Stimulated activated naive CD4-positive, alpha-beta T cell treated with Interleukin-2 at 50 U/mL for 16 hours (primary cell): ENCODE measurements around the gene DCAF5.

ENCODE experiments used
- DNase-seq: peaks from one replicate; lab custom pipeline; 2025; lab: John Stamatoyannopoulos, UW

DCAF5 gene

GRCh38 chr14:69139743-69140142 is 13.2 kb downstream of the DCAF5 start:
- no peak for DNase-seq

DNA sequence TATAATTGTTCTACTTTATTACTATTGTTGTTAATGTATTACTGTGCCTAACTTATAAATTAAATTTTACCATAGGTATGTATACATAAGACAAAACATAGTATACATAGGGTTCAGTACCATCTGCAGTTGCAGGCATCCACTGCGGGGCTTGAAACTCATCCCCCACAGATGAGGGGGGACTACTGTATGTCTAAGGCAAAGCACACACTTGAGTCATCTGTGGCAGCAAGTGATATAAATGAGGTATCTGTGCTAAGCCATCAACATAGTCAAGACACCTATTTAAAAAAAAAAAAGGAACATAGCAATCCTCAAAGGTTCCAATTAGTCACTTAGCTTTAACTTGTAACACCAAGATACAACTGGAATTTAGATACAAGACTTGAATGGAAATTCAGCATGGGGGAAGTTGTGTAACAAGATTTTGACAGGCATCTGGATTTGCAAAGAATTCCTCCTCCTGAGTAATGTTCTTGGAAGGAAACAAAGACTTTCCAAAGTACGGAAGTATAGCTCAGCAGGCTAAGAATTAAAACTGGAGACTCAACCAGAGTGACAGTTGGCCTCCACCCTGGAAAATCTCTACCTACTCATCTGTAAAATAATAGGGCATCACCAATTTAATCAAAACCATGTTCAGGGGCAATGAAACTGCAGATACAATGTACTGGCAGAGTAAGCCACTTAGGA is 14.9 kb downstream of the DCAF5 start:
- no peak for DNase-seq

GRCh38 chr14:69137416-69137815 is 15.5 kb downstream of the DCAF5 start:
- no peak for DNase-seq

DNA sequence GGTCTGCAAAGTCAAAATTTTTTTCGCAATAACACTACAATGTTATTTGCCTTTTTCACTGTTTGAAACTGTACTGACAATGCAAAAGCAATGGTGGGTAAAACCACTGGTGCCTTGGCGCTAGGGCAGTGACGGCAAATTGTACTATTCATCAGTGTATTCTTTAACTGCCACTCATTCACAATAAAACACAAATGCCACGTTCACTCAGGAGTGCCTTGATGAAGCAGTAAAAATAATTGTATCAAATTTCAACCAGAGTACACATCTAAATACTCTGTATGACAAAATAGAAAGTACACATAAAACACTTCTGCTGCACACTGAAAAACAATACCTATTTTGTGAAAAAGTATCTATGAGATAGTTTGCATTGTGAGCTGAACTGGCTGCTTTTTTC is 17.8 kb downstream of the DCAF5 start:
- DNase-seq = no peak

- no peak for DNase-seq
Measured at GRCh38 chr14:69133206-69134125, 19.5 kb downstream of the DCAF5 start.

DNA sequence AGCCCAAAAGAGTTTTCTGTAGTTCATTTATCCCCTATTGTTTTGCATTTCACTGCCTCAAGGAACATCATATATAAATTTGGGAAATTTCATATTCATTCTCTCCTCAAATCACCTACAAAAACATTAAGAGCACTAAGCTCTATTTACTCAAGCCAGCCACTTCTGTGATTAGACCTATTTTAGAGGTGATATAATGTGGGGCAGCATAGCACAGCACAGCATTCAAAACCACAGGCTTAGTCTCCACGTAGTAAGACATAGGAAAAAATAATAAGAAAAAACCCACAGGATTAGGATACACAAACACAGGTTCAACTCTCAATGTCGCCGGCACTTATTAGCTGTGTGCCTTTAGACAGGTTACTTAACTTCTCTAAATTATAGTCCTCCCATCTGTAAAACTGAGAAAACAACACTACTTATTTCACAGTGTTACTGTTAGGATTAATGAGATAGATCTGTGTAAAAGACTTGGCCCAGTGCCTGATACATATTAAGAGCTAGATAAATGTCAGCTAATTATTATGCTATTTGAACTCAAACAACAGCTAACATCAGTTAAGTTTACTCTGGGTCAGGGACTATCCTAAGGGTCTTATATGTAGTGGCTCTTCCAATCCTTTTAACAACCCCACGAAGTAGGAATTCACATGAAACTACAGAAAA is 20.3 kb downstream of the DCAF5 start:
- DNase-seq = no peak

DNA sequence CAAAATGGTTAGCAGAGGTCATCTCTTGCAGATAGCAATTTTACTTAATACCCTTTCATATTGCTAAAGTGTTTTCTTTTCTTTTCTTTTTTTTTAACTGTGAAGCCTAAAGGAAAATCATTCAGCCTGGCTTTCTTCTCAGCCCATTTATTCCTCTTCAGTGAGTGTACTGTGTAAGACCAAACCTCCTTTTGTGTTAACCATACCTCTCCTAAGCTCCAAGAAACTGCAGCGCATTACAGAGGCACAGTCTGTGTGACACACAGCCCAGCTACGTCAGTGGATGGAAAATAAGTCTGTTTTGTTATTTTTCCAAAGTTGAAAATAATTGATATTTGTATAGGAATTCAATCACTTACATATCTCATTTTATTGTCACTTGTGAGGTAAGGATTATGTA is 21.7 kb downstream of the DCAF5 start:
- no peak for DNase-seq

- DNase-seq = peak; percentile 60
Measured at GRCh38 chr14:69129264-69129880, 23.5 kb downstream of the DCAF5 start.

GRCh38 chr14:69118305-69118704 is 34.6 kb downstream of the DCAF5 start:
- no peak for DNase-seq

DNA sequence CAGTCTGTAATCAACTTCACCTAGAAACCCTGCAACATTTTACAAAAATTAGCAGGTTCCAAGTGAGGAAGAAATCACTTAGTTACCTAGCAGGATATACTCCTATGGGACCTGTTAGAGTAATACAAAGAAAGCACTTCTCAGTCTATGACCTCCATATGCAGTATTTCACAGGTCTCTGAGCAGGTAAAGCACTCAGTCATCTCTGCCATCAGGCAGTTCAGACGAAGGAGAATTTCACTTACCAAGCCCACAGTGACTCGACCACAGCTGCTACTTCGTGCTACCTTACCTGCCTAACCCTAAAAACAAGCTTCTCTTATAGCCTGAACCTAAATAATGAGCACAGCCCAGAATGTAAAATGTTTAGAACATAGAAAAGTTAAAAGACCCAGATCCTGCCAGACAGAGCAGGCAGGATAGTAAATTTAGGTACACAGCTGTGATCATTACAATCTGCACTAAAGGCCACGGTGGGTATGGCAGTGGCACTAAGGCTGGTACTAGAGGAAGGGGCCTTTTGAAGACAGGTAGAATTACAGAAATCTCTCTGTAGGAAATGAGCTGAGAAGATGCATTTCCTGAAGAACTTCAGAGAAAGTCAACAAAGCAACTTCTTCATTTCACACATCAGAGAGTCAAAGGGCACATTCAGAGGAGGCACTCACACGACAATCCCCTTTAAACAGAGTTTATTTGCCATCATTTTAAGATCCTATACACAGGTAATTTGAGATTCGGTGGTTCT is 35.7 kb downstream of the DCAF5 start:
- DNase-seq = no peak

DNA sequence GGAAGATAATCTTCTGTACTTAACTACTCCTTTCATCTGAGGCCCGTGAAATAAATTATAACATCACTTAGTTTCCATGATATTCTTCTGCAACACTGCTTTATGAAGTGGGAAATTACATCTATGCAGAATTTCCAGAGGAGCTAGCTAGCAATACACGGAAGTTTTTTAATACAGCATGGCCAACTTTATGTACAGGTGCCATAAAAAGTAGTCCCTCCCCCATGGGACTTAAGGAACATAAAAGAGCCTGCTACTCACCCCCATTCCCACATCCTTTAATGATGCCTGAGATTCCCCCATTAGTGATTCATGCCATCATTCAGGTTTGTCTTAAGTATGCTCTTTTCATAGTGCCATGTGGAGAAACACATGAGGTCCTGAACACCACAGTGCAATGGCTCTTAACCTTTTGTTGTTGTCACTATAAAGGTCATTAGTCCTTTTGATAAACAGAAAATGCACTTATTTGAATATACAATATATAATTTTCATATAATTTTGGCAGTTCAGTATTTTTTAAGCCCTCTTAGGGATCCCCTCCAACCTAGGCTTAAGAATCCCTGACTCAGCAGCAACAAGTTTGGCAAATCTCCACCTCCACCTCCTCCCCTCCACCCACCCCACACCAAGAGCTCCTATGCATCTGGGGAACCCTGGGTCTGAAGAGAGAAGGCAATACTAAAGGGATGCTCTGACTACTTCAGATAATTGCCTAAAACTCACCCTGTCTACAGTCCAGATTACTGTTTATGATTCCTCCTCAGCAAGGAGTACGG is 37.3 kb downstream of the DCAF5 start:
- DNase-seq = no peak

GRCh38 chr14:69114763-69115162 is 38.2 kb downstream of the DCAF5 start:
- DNase-seq = no peak

DNA sequence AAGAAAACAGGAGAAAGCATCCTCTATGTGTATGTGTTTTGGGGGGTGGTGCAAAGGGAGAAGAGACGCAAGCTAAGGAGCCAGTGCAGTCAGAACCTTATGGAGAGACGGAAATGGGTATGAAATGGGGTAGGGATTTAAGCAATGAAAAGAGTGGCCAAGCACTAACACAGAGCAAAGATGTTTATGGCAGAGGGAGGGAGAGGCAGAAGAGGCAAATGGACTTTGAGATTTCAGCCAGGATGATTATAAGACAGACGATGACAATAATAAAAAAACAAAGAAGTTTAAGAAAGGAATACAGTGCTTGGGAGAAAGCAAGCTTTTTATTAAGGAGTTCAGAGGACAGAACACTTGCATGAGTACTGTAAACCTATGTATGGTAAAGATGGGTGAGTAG is 44.6 kb downstream of the DCAF5 start:
- no peak for DNase-seq

DNA sequence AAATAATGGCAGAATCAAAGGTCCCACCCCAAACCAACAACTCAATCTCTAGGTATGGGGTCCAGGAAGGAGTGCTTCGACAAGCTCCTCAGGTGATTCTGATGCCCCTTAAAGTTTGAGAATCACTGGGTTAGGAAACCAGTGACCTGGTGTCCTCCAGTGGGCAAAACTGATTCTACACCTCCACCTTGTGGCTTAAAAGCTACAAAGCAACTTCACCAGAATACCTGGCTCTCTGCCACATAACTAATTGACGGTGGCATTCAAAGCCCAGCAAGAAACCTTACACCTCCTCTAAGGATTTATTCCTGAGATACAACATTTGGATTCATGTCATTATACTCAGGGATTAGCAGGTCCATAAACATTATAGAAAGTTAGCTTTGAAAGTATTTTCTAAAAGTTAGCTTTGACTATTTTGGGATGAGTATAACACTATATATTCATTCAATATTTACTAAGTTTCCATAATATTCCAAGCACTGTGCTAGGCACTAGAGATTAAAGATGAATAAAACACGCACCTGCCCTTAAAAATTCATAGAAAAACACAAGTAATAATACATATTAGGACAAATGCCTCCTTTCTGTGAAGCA is 45.4 kb downstream of the DCAF5 start:
- DNase-seq = no peak

DNA sequence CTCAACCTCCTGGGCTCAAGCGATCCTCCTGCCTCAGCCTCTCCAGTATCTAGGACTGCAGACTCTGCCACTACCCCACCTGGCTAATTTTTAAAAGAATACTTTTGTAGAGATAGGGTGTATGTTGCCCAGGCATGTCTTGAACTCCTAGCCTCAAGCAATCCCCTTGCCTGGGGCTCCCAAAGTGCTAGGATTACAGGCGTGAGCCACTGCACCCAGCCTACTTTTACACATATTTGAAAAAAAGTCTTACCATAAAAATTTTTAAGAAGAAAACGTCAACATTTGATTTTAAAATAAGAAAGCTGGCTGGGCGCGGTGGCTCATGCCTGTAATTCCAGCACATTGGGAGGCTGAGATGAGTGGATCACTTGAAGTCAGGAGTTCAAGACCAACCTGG is 46.5 kb downstream of the DCAF5 start:
- DNase-seq = no peak

- no peak for DNase-seq
Measured at GRCh38 chr14:69105326-69105725, 47.6 kb downstream of the DCAF5 start.

GRCh38 chr14:69101331-69101826 is 51.5 kb downstream of the DCAF5 start:
- DNase-seq = no peak

DNA sequence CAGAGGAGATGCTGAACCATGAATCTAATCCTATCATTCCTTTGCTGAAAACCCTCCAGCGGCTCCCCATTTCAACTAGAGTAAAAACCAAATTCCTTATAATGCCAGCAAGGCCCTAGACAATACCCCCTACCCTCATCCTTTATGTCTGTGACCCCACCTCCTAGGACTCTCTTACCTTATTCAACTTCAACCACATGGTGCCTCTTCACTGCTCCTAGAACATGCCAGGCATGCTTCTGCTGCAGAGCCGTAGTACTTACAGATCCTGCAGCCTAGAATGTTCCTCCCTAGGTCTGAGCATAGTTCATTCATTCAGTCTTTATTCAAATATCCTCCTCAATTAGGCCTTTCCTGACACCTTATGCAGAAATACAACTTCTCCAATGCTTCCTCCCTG is 54.9 kb downstream of the DCAF5 start:
- no peak for DNase-seq

DNA sequence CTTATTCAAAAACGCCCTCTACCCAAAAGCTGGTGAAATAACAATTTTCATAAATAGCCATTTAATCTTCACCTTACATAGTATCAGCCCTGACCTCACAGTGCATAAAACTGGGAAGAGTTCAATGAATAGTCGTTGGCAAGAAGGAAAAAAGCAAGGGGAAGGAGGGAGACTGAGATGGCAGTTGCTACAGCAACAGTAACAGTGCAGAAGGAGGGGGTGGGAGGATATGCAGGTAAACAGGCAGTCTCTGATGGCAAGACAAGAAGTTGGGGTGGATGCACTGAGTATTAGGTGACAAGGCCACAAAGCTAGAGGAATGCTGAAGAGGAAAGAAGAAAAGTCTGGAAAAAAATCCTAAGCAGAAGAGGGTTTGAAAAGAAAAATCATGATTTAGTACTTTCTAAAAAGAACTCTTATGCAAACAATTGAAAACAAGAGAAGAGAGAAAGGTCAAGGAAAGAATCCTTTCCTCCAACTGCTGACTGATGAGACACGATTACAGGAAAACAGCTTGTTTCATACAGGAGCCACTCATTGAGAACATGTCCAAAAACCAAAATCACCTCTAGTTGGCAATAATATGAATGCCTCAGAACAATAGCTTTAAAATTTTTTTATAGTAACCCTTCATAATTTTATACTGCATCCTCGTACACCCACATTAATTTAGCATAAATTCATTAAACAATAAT is 56.0 kb downstream of the DCAF5 start:
- no peak for DNase-seq

DNA sequence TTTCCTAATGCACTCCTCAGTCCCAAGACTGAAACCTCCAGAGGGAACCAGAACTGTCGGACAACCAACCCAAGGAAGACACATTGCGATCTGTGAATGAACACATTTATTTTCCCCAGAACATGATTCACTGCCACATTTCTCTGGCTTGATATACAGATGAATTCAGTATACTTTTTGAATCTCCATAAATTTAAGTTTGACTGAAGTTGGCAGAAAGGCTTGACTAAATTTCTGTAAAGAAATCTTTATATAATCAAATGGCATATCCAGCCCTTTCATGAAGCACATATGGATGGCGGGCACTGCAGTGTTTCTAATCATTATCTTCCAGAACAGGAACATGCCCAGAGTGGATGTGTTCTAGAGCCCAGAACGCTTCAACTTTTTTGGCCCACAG is 56.7 kb downstream of the DCAF5 start:
- DNase-seq = no peak
